PC-3 (cell line): Measurements from ENCODE around the gene TKTL1.

Experiments
- CTCF ChIP-seq: fragments of 300-600 bp; sonication (generic); conservative IDR thresholded peaks from 2 replicates; pipeline ENCODE4 v1.5.1; 2017; ENCODE audit warnings: antibody characterized with exemption, low read depth, mild to moderate bottlenecking, low read length
- EZH2 ChIP-seq: fragments of 300-600 bp; sonication (generic); IDR thresholded peaks from one replicate; pipeline ENCODE4 v1.6.1; 2017; ENCODE audit warnings: antibody characterized with exemption, mild to moderate bottlenecking, low read length; ENCODE audit not compliant: unreplicated experiment
- EZH2phosphoT487 ChIP-seq: fragments of 300-600 bp; sonication (generic); IDR thresholded peaks from 2 replicates; pipeline ENCODE4 v1.6.1; 2018; ENCODE audit warnings: mild to moderate bottlenecking, antibody characterized with exemption, low read length, borderline replicate concordance

GRCh38 chrX:154376774-154377173 lies 81.2 kb downstream of the TKTL1 start:
- no peak for TF ChIP-seq CTCF
- no peak for TF ChIP-seq EZH2
- no peak for TF ChIP-seq EZH2phosphoT487
